ENCODE data around the gene ARMS2. TPM values are rescaled to one million over a fixed set of nuclear protein-coding genes. Genes with fewer than 3 reads are reported as not detected.
A peak's percentile ranks its signal among the peaks of the same experiment; 100 is the strongest.

The ARMS2 gene
- total RNA-seq, 1 donor from 2014 or later: not detected

GRCh38 chr10:122468307-122468925 lies 14.0 kb downstream of the ARMS2 start:
- peaks cover 14% of the 10 kb centered on the region for H3K36me3 Mint-ChIP-seq (ENCODE audit: low read depth, unreplicated experiment)
- no peak overlapping the region for H3K4me3 Mint-ChIP-seq (ENCODE audit: unreplicated experiment)
- peaks cover 31% of the 10 kb centered on the region for H3K27me3 Mint-ChIP-seq (ENCODE audit: low read depth, unreplicated experiment)
- H3K36me3 ChIP-seq (ENCODE audit: insufficient read depth, low read length): no peaks in the 10 kb centered on the region
- H3K9me3 ChIP-seq (ENCODE audit: insufficient read depth, low read depth, low read length): no peaks in the 10 kb centered on the region
- H3K9ac ChIP-seq (ENCODE audit: low read length): no peak overlapping the region
- no peak overlapping the region for H3K4me3 ChIP-seq (ENCODE audit: insufficient read depth, low read depth, low read length)
- peaks cover 7% of the 10 kb centered on the region for H3K4me1 Mint-ChIP-seq (ENCODE audit: low read depth, unreplicated experiment)
- no peak overlapping the region for H3K27ac Mint-ChIP-seq (ENCODE audit: unreplicated experiment)
- no peaks in the 10 kb centered on the region for H3K9me3 Mint-ChIP-seq (ENCODE audit: unreplicated experiment)
- peaks cover 21% of the 10 kb centered on the region for H3K4me1 ChIP-seq (ENCODE audit: insufficient read depth, low read length)
- peaks cover 5% of the 10 kb centered on the region for H3K27me3 ChIP-seq (ENCODE audit: insufficient read depth, low read length)
- FAIRE-seq: no peak
- H3K27ac ChIP-seq (ENCODE audit: low read depth, low read length): no peak overlapping the region
- TF ChIP-seq EZH2 (IDR thresholded peaks at IDR 0.05; ENCODE audit: insufficient read depth, low read length) (no peak), CTCF (IDR thresholded peaks at IDR 0.05; ENCODE audit: insufficient read depth, low read depth, low read length) (no peak)
- peaks cover 37% of the 10 kb centered on the region for H4K20me1 ChIP-seq (ENCODE audit: insufficient read depth, low read length)
- no peak overlapping the region for H2AFZ ChIP-seq (ENCODE audit: low read depth, low read length)
- DNase-seq (ENCODE audit: low read depth): no peak
- peak overlapping the region; percentile 45 for H3K4me2 ChIP-seq (ENCODE audit: low read length)
- H3K79me2 ChIP-seq (ENCODE audit: insufficient read depth, low read length): peaks cover 19% of the 10 kb centered on the region

- Mint-ChIP-seq H3K4me1 (ENCODE audit: low read depth, unreplicated experiment) (peaks cover 9% of the 10 kb centered on the region), H3K4me3 (ENCODE audit: unreplicated experiment) (no peak overlapping the region), H3K36me3 (ENCODE audit: low read depth, unreplicated experiment) (peaks cover 10% of the 10 kb centered on the region), H3K9me3 (ENCODE audit: unreplicated experiment) (no peaks in the 10 kb centered on the region), H3K27me3 (ENCODE audit: low read depth, unreplicated experiment) (peaks cover 24% of the 10 kb centered on the region), H3K27ac (ENCODE audit: unreplicated experiment) (no peak overlapping the region)
- peak overlapping the region; percentile 45 for H3K4me2 ChIP-seq (ENCODE audit: low read length)
- peaks cover 30% of the 10 kb centered on the region for H4K20me1 ChIP-seq (ENCODE audit: insufficient read depth, low read length)
- TF ChIP-seq CTCF (IDR thresholded peaks at IDR 0.05; ENCODE audit: insufficient read depth, low read depth, low read length) (no peak), EZH2 (IDR thresholded peaks at IDR 0.05; ENCODE audit: insufficient read depth, low read length) (no peak)
- DNase-seq (ENCODE audit: low read depth): peak; percentile 89
- peaks cover 23% of the 10 kb centered on the region for H3K4me1 ChIP-seq (ENCODE audit: insufficient read depth, low read length)
- no peak overlapping the region for H3K27ac ChIP-seq (ENCODE audit: low read depth, low read length)
- peaks cover 5% of the 10 kb centered on the region for H3K27me3 ChIP-seq (ENCODE audit: insufficient read depth, low read length)
- H3K9me3 ChIP-seq (ENCODE audit: insufficient read depth, low read depth, low read length): no peaks in the 10 kb centered on the region
- H3K79me2 ChIP-seq (ENCODE audit: insufficient read depth, low read length): peaks cover 15% of the 10 kb centered on the region
- no peak overlapping the region for H2AFZ ChIP-seq (ENCODE audit: low read depth, low read length)
- no peaks in the 10 kb centered on the region for H3K36me3 ChIP-seq (ENCODE audit: insufficient read depth, low read length)
- FAIRE-seq: peak; percentile 98
- H3K4me3 ChIP-seq (ENCODE audit: insufficient read depth, low read depth, low read length): no peak overlapping the region
- no peak overlapping the region for H3K9ac ChIP-seq (ENCODE audit: low read length)
Observed at GRCh38 chr10:122468926-122469781, 14.7 kb downstream of the ARMS2 start.
